Cardiac ventricle fibroblast (primary cell): ENCODE results near the gene ING2. TPM values are rescaled to one million over a fixed set of nuclear protein-coding genes. Genes with fewer than 3 reads are reported as not detected.

Source experiments
- total RNA-seq: library from RNA; depleted of rRNA; stranded (reverse); fragments of >200 nt; gene quantifications from 2 replicates; pipeline ENCODE4 v1.2.3, GENCODE V29; 2015

ING2 gene, protein sequence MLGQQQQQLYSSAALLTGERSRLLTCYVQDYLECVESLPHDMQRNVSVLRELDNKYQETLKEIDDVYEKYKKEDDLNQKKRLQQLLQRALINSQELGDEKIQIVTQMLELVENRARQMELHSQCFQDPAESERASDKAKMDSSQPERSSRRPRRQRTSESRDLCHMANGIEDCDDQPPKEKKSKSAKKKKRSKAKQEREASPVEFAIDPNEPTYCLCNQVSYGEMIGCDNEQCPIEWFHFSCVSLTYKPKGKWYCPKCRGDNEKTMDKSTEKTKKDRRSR
- total RNA-seq = 15.2 and 18.7 TPM in 2 replicates

DNA sequence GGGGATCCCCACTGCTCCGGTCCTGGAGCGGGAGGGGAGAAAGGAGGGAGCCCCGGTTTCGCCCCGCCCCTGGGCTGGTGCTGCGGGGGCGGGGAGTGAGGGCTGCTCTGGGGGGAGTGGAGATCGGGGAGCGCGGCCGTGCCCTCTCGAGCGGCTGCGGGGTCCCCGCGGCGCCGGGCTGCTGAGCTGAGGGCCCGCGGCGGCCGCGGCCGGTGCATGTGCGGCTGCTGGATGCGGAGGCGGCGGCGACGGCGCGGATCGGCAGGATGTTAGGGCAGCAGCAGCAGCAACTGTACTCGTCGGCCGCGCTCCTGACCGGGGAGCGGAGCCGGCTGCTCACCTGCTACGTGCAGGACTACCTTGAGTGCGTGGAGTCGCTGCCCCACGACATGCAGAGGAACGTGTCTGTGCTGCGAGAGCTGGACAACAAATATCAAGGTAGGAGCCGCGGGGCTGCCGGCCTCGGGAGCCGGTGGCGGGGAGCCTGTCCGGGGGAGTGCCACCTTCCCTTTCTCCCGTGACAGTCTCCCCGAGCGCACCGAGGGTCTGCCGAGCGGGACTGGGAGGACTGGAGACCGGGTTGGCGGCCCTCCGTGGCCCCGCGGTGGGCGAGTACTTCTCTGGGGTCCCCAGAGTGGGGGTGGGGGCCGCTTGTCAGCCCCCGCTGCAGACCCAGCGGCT is at the start of gene ING2:
TSS of gene ING2 (plus strand) at position 129 of the 681 bp plus-strand sequence. CDS start at position 267, 138 bp downstream.

Other genes starting within 250 kb of the ING2 start
- gene CLDN22, start 184.8 kb upstream of the ING2 start, total RNA-seq = not detected in 2 replicates
- not detected in 2 replicates for gene CLDN24, start 182.6 kb upstream of the ING2 start, total RNA-seq
- gene CDKN2AIP, start 60.4 kb upstream of the ING2 start, total RNA-seq = 9.7 and 10.1 TPM in 2 replicates
- 9.2 and 10.2 TPM in 2 replicates for gene RWDD4, start 154.1 kb downstream of the ING2 start, total RNA-seq
- gene TRAPPC11, start 154.2 kb downstream of the ING2 start, total RNA-seq = 23.2 and 26.2 TPM in 2 replicates